Measurements from ENCODE around the gene ARHGAP32.

DNA sequence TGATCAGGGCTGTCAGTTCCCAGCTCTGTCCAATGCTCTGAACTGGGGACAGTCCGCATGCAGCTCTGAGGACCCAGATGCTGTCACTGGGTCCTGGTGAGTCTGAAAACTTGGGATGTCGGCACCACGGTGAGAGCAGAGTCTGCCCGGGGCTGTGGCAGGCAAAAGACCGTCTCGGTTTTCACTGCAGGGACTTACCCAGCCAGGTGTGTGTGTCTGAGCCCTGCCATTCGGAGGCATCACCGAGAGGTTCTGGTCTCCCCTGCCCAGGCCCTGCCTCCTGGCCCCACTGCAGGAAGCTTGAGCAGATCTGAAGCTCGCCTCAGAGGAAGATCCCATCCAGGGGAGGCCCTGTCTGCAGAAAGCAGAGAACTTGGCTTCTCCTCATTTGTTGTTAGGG is 254.6 kb downstream of the ARHGAP32 start:
- TF ChIP-seq, protein P1, sequence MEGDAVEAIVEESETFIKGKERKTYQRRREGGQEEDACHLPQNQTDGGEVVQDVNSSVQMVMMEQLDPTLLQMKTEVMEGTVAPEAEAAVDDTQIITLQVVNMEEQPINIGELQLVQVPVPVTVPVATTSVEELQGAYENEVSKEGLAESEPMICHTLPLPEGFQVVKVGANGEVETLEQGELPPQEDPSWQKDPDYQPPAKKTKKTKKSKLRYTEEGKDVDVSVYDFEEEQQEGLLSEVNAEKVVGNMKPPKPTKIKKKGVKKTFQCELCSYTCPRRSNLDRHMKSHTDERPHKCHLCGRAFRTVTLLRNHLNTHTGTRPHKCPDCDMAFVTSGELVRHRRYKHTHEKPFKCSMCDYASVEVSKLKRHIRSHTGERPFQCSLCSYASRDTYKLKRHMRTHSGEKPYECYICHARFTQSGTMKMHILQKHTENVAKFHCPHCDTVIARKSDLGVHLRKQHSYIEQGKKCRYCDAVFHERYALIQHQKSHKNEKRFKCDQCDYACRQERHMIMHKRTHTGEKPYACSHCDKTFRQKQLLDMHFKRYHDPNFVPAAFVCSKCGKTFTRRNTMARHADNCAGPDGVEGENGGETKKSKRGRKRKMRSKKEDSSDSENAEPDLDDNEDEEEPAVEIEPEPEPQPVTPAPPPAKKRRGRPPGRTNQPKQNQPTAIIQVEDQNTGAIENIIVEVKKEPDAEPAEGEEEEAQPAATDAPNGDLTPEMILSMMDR (IDR thresholded peaks at IDR 0.05), result no peak
- no peak for TF ChIP-seq POLR2A (IDR thresholded peaks at IDR 0.05)
